Mesendoderm (in vitro differentiated cells): ENCODE measurements around the gene CA11.
"Not testable (repeated sequence)": the region's sequence is repeated elsewhere in the genome, so short reads cannot be mapped to it uniquely, and the experiment has no call there.

ENCODE experiments used
- DNase-seq: peaks from one replicate; pipeline ENCODE4 v3.0.0; 2013
- H2AK5ac ChIP-seq: 2 replicates; pipeline ENCODE4 v1.6.1; 2013; ENCODE audit warnings: low read length, inconsistent platforms
- H2BK120ac ChIP-seq: 2 replicates; pipeline ENCODE4 v1.6.1; 2013; ENCODE audit warnings: low read depth, mild to moderate bottlenecking, low read length, moderate library complexity, mixed read lengths
- H2BK15ac ChIP-seq: replicated peaks from 2 replicates; pipeline ENCODE4 v1.6.1; 2013; ENCODE audit warnings: low read depth, mild to moderate bottlenecking, moderate library complexity
- H2BK5ac ChIP-seq: 2 replicates; pipeline ENCODE4 v1.6.1; 2013; ENCODE audit warnings: low read length, inconsistent platforms
- H3K18ac ChIP-seq: 2 replicates; pipeline ENCODE4 v1.6.1; 2013; ENCODE audit warnings: mild to moderate bottlenecking, low read length, mixed read lengths
- H3K23ac ChIP-seq: one replicate; pipeline ENCODE4 v1.6.1; 2013; ENCODE audit warnings: low read length
- H3K27ac ChIP-seq: 2 replicates; pipeline ENCODE4 v1.5.1; 2013; ENCODE audit warnings: low read depth, mild to moderate bottlenecking, inconsistent platforms, low read length, moderate library complexity
- H3K27me3 ChIP-seq: 2 replicates; pipeline ENCODE4 v1.6.1; 2013; ENCODE audit warnings: low read length, control low read depth, mild to moderate bottlenecking, inconsistent platforms; ENCODE audit not compliant: insufficient read depth, poor library complexity
- H3K36me3 ChIP-seq: 2 replicates; pipeline ENCODE4 v1.6.1; 2013; ENCODE audit warnings: low read length, inconsistent platforms; ENCODE audit not compliant: control insufficient read depth, insufficient read depth
- H3K4ac ChIP-seq: one replicate; pipeline ENCODE4 v1.6.1; 2013; ENCODE audit warnings: low read depth, mild to moderate bottlenecking, low read length, moderate library complexity
- H3K4me1 ChIP-seq: 2 replicates; pipeline ENCODE4 v1.6.1; 2013; ENCODE audit warnings: low read depth, low read length, inconsistent platforms; ENCODE audit not compliant: control insufficient read depth
- H3K4me2 ChIP-seq: 2 replicates; pipeline ENCODE4 v1.6.1; 2013; ENCODE audit warnings: low read length
- H3K4me3 ChIP-seq: 2 replicates; pipeline ENCODE4 v1.5.1; 2013; ENCODE audit warnings: mild to moderate bottlenecking, low read length
- H3K56ac ChIP-seq: one replicate; pipeline ENCODE4 v1.6.1; 2013; ENCODE audit warnings: low read length
- H3K79me1 ChIP-seq: 2 replicates; pipeline ENCODE4 v1.6.1; 2013; ENCODE audit warnings: low read length, inconsistent platforms
- H3K79me2 ChIP-seq: 2 replicates; pipeline ENCODE4 v1.6.1; 2013; ENCODE audit warnings: mild to moderate bottlenecking, low read length; ENCODE audit not compliant: control insufficient read depth, insufficient read depth
- H3K9ac ChIP-seq: 2 replicates; pipeline ENCODE4 v1.6.1; 2013; ENCODE audit warnings: low read length, inconsistent platforms
- H4K5ac ChIP-seq: one replicate; pipeline ENCODE4 v1.6.1; 2013; ENCODE audit warnings: low read length
- H4K8ac ChIP-seq: one replicate; pipeline ENCODE4 v1.6.1; 2013; ENCODE audit warnings: low read depth, mild to moderate bottlenecking, control low read depth, low read length, moderate library complexity
- WGBS: extraction: QIAGEN DNeasy Blood & Tissue Kit; methylation state at CpG from one replicate; pipeline ENCODE4 v1.1.7; 2013; ENCODE audit warnings: low lambda C conversion rate, missing lambda C conversion rate; ENCODE audit not compliant: insufficient coverage; ENCODE audit errors: extremely low coverage; 5-methylcytosine and 5-hydroxymethylcytosine counted together

The CA11 gene

DNA sequence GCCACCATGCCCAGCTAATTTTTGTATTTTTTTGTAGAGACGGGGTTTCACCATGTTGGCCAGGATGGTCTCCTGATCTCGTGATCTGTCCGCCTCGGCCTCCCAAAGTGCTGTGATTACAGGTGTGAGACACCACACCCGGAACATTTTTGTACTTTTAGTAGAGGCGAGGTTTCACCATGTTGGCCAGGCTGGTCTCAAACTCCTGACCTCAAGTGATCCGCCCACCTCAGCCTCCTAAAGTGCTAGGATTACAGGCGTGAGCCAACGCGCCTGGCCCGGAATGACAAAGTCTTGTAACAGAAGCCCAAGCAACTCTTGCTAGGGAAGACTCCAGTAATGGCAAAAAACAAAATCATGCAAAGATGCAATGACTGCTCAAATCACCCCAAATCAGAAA is 13.7 kb downstream of the CA11 start:
- not testable (repeated sequence) for H4K8ac ChIP-seq, H2BK120ac ChIP-seq, H3K27ac ChIP-seq, H3K18ac ChIP-seq, H3K4ac ChIP-seq, H2BK15ac ChIP-seq, H3K23ac ChIP-seq, H3K4me1 ChIP-seq, H4K5ac ChIP-seq, H3K79me1 ChIP-seq, H3K79me2 ChIP-seq, H3K4me2 ChIP-seq, DNase-seq, H3K36me3 ChIP-seq, H2BK5ac ChIP-seq, H2AK5ac ChIP-seq, H3K27me3 ChIP-seq, H3K9ac ChIP-seq, H3K4me3 ChIP-seq, H3K56ac ChIP-seq
- WGBS, result no CpG with 5 or more reads among the region's 11 CpGs

GRCh38 chr19:48631225-48631624 is 14.8 kb downstream of the CA11 start:
- H2BK15ac ChIP-seq, result no peak overlapping the region
- H3K56ac ChIP-seq, result peak overlapping the region; percentile 89
- H3K27me3 ChIP-seq, result peaks cover 6% of the 10 kb centered on the region
- no peaks in the 10 kb centered on the region for H3K79me2 ChIP-seq
- no peak for DNase-seq
- H3K79me1 ChIP-seq, result no peaks in the 10 kb centered on the region
- WGBS, result no CpG with 5 or more reads among the region's 3 CpGs
- no peak overlapping the region for H2BK5ac ChIP-seq
- H3K36me3 ChIP-seq, result no peaks in the 10 kb centered on the region
- no peak overlapping the region for H3K4ac ChIP-seq
- H3K9ac ChIP-seq, result peak overlapping the region; percentile 76
- H3K4me2 ChIP-seq, result peak overlapping the region; percentile 79
- no peak overlapping the region for H4K5ac ChIP-seq
- peaks cover 12% of the 10 kb centered on the region for H3K4me1 ChIP-seq
- H3K18ac ChIP-seq, result no peak overlapping the region
- H4K8ac ChIP-seq, result no peak overlapping the region
- no peak overlapping the region for H2BK120ac ChIP-seq
- H3K4me3 ChIP-seq, result no peak overlapping the region
- H3K23ac ChIP-seq, result no peak overlapping the region
- H3K27ac ChIP-seq, result no peak overlapping the region
- H2AK5ac ChIP-seq, result no peak overlapping the region

DNA sequence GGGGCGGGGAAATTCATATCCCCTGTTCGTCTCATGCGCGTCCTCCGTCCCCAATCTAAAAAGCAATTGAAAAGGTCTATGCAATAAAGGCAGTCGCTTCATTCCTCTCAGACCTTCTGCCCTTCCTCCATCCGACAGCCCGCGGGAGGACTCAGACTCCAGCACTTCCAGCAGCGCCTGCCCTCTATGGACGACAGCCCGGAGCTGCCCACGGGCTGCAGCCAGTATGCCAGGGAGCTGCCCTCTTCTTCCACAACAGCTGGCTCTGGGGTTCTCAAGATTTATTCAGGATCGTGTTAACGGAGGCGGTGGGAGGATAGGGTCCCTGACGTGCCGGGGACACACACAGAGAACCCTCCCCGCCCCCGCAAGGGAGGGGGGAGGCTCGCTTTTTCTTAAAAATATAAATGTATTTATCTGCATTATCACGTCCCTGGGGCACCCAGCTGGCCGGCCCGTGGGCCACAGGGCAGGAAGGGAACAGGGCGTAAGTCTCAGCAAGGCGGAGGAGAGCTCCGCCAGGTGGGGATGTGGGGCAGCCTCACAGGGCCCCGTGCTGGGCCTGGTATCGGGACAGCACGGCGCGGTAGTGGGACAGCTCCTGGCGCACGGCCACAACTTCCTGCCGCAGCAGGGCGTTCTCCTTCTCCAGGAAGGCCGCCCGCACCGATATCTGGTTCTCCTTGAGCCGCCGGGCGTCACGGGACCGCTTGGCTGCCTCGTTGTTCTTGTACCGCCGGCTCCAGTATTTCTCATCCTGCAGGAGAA is 15.5 kb downstream of the CA11 start:
- no CpG with 5 or more reads among the region's 47 CpGs for WGBS
- peak overlapping the region; percentile 83 for H3K27ac ChIP-seq
- peaks cover 12% of the 10 kb centered on the region for H3K4me1 ChIP-seq
- peaks cover under 1% of the 10 kb centered on the region for H3K79me1 ChIP-seq
- H4K8ac ChIP-seq, result no peak overlapping the region
- no peaks in the 10 kb centered on the region for H3K27me3 ChIP-seq
- peak overlapping the region; percentile 17 for H3K4me3 ChIP-seq
- H3K23ac ChIP-seq, result no peak overlapping the region
- DNase-seq, result peak; percentile 90
- no peak overlapping the region for H2AK5ac ChIP-seq
- H3K79me2 ChIP-seq, result no peaks in the 10 kb centered on the region
- no peak overlapping the region for H4K5ac ChIP-seq
- no peak overlapping the region for H3K4ac ChIP-seq
- H2BK5ac ChIP-seq, result peak overlapping the region; percentile 45
- H2BK15ac ChIP-seq, result no peak overlapping the region
- peak overlapping the region; percentile 89 for H3K56ac ChIP-seq
- H3K9ac ChIP-seq, result peak overlapping the region; percentile 76
- H2BK120ac ChIP-seq, result peak overlapping the region; percentile 10
- H3K4me2 ChIP-seq, result peak overlapping the region; percentile 79
- H3K36me3 ChIP-seq, result no peaks in the 10 kb centered on the region
- peak overlapping the region; percentile 56 for H3K18ac ChIP-seq

- Histone ChIP-seq H3K27ac (peak overlapping the region; percentile 83), H2AK5ac (no peak overlapping the region), H2BK120ac (no peak overlapping the region), H4K5ac (no peak overlapping the region), H3K9ac (peak overlapping the region; percentile 76), H2BK15ac (no peak overlapping the region), H3K56ac (peak overlapping the region; percentile 89), H3K18ac (peak overlapping the region; percentile 56), H3K4me1 (peaks cover 8% of the 10 kb centered on the region), H3K27me3 (no peaks in the 10 kb centered on the region), H3K36me3 (no peaks in the 10 kb centered on the region), H2BK5ac (no peak overlapping the region), H3K79me1 (peaks cover 2% of the 10 kb centered on the region), H3K4me3 (no peak overlapping the region), H3K4ac (no peak overlapping the region), H3K23ac (no peak overlapping the region), H3K4me2 (peak overlapping the region; percentile 79), H3K79me2 (no peaks in the 10 kb centered on the region), H4K8ac (no peak overlapping the region)
- no CpG with 5 or more reads among the region's 48 CpGs for WGBS
- peak; percentile 97 for DNase-seq
These were observed 16.2 kb downstream of the CA11 start for GRCh38 chr19:48629599-48630295.

- no peak overlapping the region for H3K4ac ChIP-seq
- no peak overlapping the region for H3K27ac ChIP-seq
- no peak overlapping the region for H3K23ac ChIP-seq
- H4K8ac ChIP-seq, result no peak overlapping the region
- no peak overlapping the region for H3K56ac ChIP-seq
- no peak overlapping the region for H3K4me3 ChIP-seq
- no peaks in the 10 kb centered on the region for H3K36me3 ChIP-seq
- H2BK15ac ChIP-seq, result no peak overlapping the region
- no peaks in the 10 kb centered on the region for H3K79me2 ChIP-seq
- H2AK5ac ChIP-seq, result no peak overlapping the region
- H3K4me2 ChIP-seq, result no peak overlapping the region
- H3K27me3 ChIP-seq, result no peaks in the 10 kb centered on the region
- H3K9ac ChIP-seq, result no peak overlapping the region
- DNase-seq, result no peak
- H3K4me1 ChIP-seq, result peaks cover 8% of the 10 kb centered on the region
- H3K18ac ChIP-seq, result no peak overlapping the region
- no peak overlapping the region for H2BK5ac ChIP-seq
- H4K5ac ChIP-seq, result no peak overlapping the region
- H2BK120ac ChIP-seq, result no peak overlapping the region
- WGBS, result no CpG with 5 or more reads among the region's 22 CpGs
- H3K79me1 ChIP-seq, result peaks cover 2% of the 10 kb centered on the region
These were observed 16.7 kb downstream of the CA11 start for GRCh38 chr19:48629297-48629598.
